Heart left ventricle (tissue), 16 donors: ENCODE measurements around the gene GAS2L2. TPM values are rescaled to one million over a fixed set of nuclear protein-coding genes. Genes with fewer than 3 reads are reported as not detected.

Experiments
- ATAC-seq, 4 donors: fragments of 200-7000 bp; cut with Tn5 transposase; one replicate each; pipeline ENCODE4 v1.9.1; 2020 to 2022; ENCODE audit warnings: moderate library complexity in 4 of 4, mild to moderate bottlenecking in 3 of 4, moderate number of reproducible peaks in 1 of 4
- DNase-seq, 5 donors: peaks; one replicate each; pipeline ENCODE4 v3.0.0-alpha.2; 2020
- H3K27ac ChIP-seq, 12 donors: fragments of 200-600 bp; sonication (generic) in 4 of 12; one replicate each; pipeline versions ENCODE4 v1.5.0 to v1.8.0; 2016 to 2022; ENCODE audit warnings: mild to moderate bottlenecking in 2 of 12
- H3K27me3 ChIP-seq, 9 donors: fragments of 200-600 bp; sonication (generic) in 2 of 9; one replicate each; pipeline versions ENCODE4 v1.5.1 to v1.8.0; 2016 to 2022; ENCODE audit warnings: mild to moderate bottlenecking in 3 of 9
- H3K36me3 ChIP-seq, 9 donors: fragments of 200-600 bp; sonication (generic) in 2 of 9; one replicate each; pipeline versions ENCODE4 v1.5.0 to v1.8.0; 2018 to 2022; ENCODE audit warnings: mild to moderate bottlenecking in 2 of 9
- H3K4me1 ChIP-seq, 12 donors: fragments of 200-600 bp; sonication (generic) in 4 of 12; one replicate each; pipeline versions ENCODE4 v1.5.0 to v1.8.0; 2016 to 2022; ENCODE audit warnings: mild to moderate bottlenecking in 3 of 12
- H3K4me3 ChIP-seq, 12 donors: fragments of 200-600 bp; sonication (generic) in 4 of 12; one replicate each; pipeline versions ENCODE4 v1.5.0 to v1.8.0; 2017 to 2022; ENCODE audit warnings: mild to moderate bottlenecking in 9 of 12, moderate library complexity in 4 of 12
- H3K9me3 ChIP-seq, 12 donors: fragments of 200-600 bp; sonication (generic) in 4 of 12; one replicate each; pipeline versions ENCODE4 v1.5.0 to v1.8.0; 2016 to 2022; ENCODE audit warnings: mild to moderate bottlenecking in 1 of 12
- POLR2A ChIP-seq, 2 donors: fragments of 450-650 bp; IDR thresholded peaks; one replicate each; pipeline ENCODE4 v1.6.1; 2017; ENCODE audit warnings: antibody characterized with exemption in 2 of 2, mild to moderate bottlenecking in 2 of 2, moderate library complexity in 2 of 2
- WGBS, 4 donors: extraction: QIAGEN DNeasy Blood & Tissue Kit in 2 of 4; methylation state at CpG; one replicate each; pipeline versions ENCODE4 v1.1.5 to v1.1.7; 2013 to 2018; 5-methylcytosine and 5-hydroxymethylcytosine counted together
- intact Hi-C, 10 donors: fragments of 100-400 bp; cut with DNase I; formaldehyde crosslinking; loops; one replicate each; pipeline versions ENCODE4 v1.11.1 to v1.14.2; 2022
- polyA plus RNA-seq, 2 donors: library from polyadenylated mRNA; stranded (reverse); fragments of 200-250 nt; gene quantifications; one replicate each; pipeline ENCODE4 v1.2.3, GENCODE V29; 2013
- total RNA-seq, 9 donors: library from RNA; depleted of rRNA in 2 of 9; stranded (reverse); fragments of >200 nt in 2 of 9; fragmentation: NEBNext Ultra II Directional in 3 of 9; extraction: Animal tissue kit (Norgen Biotek cat#: 25700) in 3 of 9; gene quantifications; one replicate each; pipeline versions ENCODE4 v1.1.0 to v1.2.4, GENCODE V29; 2016 to 2023
- TF ChIP-seq, protein P1 (sequence below), 12 donors: fragments of 200-600 bp; sonication (generic) in 4 of 12; IDR thresholded peaks; one replicate each; pipeline versions ENCODE4 v1.5.0 to v1.8.0; 2018 to 2022; ENCODE audit warnings: antibody characterized with exemption in 12 of 12, mild to moderate bottlenecking in 5 of 12
- donor health status: ischemic (EF 13 %, LVEDD 7.1; RV severe dilation, severe dysfunction).
- donor health status: healthy with polysubstance abuse.
- donor health status: DM: no; HTN: yes; CAD: no.
- donor health status: DM: no; HTN: no; CAD: no.
- donor health status: ischemic (EF 25% LVEDD 6.9; RV normal size, moderate dysfunction).
- donor health status: ischemic (EF 25% LVEDD 5.7; RV mildly dilated, moderate dysfunction).
- donor health status: healthy.
- donor health status: DM: yes; HTN: yes; CAD: no.
- donor health status: ischemic (EF 35%, LVEDD 5.7; RV mildly dilated, moderate dysfunction).
- donor health status: nonischemic (EF 11% LVEDD 7.7; RV severe dilation, severe dysfunction).
- donor health status: DM: yes; HTN: yes; CAD: no.
- donor health status: PGD.
- donor health status: ischemic (EF 29% LVEDD 5.4; RV normal size, mild dysfunction).
- donor health status: nonischemic (EF 23%, LVEDD 6.1; RV moderate dilation, normal function).

GAS2L2 gene
- total and polyA plus RNA-seq, 11 donors: 0.06 to 0.28 (median 0.11) TPM; not detected in 6

GRCh38 chr17:35749560-35750412 lies 3.3 kb downstream of the GAS2L2 start:
- Histone ChIP-seq H3K27ac (no peak overlapping the region), H3K36me3 (no peaks in the 10 kb centered on the region), H3K4me3 (peak overlapping the region in 1 of 12 donors; percentile 16), H3K4me1 (peaks cover 0 to 16% (median 5%) of the 10 kb centered on the region in 12 donors), H3K9me3 (no peaks in the 10 kb centered on the region), H3K27me3 (peaks cover 0 to 37% (median 20%) of the 10 kb centered on the region in 9 donors)
- 7 to 15% (median 9%) methylated on average over 23 to 35 of the region's 35 CpGs for WGBS, 4 donors
- intact Hi-C loops: loop anchor here in 8 of 10 donors (2.0 to 10.0 kb wide), 10 partner anchors 85 to 585 kb away; no protein-coding TSS in a partner anchor
- ATAC-seq (no peak), DNase-seq (no peak)
- TF ChIP-seq POLR2A (IDR thresholded peaks at IDR 0.05): no peak
- TF ChIP-seq, protein P1, sequence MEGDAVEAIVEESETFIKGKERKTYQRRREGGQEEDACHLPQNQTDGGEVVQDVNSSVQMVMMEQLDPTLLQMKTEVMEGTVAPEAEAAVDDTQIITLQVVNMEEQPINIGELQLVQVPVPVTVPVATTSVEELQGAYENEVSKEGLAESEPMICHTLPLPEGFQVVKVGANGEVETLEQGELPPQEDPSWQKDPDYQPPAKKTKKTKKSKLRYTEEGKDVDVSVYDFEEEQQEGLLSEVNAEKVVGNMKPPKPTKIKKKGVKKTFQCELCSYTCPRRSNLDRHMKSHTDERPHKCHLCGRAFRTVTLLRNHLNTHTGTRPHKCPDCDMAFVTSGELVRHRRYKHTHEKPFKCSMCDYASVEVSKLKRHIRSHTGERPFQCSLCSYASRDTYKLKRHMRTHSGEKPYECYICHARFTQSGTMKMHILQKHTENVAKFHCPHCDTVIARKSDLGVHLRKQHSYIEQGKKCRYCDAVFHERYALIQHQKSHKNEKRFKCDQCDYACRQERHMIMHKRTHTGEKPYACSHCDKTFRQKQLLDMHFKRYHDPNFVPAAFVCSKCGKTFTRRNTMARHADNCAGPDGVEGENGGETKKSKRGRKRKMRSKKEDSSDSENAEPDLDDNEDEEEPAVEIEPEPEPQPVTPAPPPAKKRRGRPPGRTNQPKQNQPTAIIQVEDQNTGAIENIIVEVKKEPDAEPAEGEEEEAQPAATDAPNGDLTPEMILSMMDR (IDR thresholded peaks at IDR 0.05): no peak

DNA sequence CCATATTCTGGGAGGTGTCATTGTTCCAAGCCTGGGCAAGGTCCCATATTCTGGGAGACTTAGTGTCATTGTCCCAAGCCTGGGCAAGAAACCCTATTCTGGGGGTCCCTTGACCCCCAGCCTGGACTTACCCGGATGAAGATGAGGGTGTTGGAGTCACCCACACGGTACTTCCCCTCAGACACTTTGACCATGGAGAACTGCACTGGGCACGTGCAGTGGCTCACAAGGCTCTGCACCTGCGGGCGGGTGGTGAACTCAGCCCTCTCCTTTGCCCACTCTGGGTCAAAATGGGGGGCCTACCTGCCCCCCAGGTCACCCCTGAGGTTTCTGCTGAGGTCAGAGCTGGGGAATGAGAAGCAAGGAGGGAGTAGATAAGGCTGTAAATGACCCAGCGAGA lies 4.1 kb downstream of the GAS2L2 start:
- intact Hi-C loops: loop anchor here in 8 of 10 donors (2.0 to 10.0 kb wide), 10 partner anchors 84 to 584 kb away; no protein-coding TSS in a partner anchor
- H3K36me3 ChIP-seq: no peaks in the 10 kb centered on the region

DNA sequence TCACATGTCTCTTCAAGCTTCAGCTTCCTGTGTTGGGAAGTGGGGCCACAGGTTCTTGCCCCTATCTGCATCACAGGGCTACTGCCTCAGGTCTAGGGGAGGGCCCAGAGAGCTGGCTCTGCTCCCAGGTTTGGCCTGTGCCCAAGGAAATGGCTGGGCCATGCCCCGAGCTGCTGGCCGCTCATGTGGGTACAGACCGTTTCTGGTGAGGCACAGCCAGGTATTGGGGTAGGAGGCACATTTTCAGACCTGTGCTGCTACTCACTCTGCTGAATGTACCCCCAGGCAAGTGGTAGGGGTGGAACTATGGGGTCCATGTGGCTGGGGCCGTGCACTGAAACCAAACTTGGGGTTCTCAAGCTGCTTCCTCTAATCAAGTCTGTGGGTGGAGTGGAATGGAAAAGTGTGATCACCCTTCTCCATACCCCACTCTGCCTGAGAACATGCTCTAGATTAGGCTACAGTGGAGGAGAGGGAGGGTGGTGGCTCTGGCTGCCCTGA lies 4.6 kb downstream of the GAS2L2 start:
- H3K27ac ChIP-seq: no peak overlapping the region
- H3K4me3 ChIP-seq: no peak overlapping the region
- intact Hi-C loops: loop anchor here in 8 of 10 donors (2.0 to 10.0 kb wide), 10 partner anchors 84 to 584 kb away; no protein-coding TSS in a partner anchor
- 18 to 36% (median 34%) methylated on average over 4 of the region's 4 CpGs for WGBS, 4 donors
- TF ChIP-seq, protein P1 (IDR thresholded peaks at IDR 0.05): no peak
- TF ChIP-seq POLR2A (IDR thresholded peaks at IDR 0.05): no peak
- peaks cover 0 to 16% (median 5%) of the 10 kb centered on the region in 12 donors for H3K4me1 ChIP-seq
- no peaks in the 10 kb centered on the region for H3K36me3 ChIP-seq
- H3K9me3 ChIP-seq: no peaks in the 10 kb centered on the region
- DNase-seq (peak in 1 of 5 donors; percentile 34), ATAC-seq (peak; percentile 5 to 55 (median 44))
- H3K27me3 ChIP-seq: peaks cover 0 to 38% (median 20%) of the 10 kb centered on the region in 9 donors

More for the DNA sequence above, 4.1 kb downstream of the GAS2L2 start:
- H3K4me1 ChIP-seq: peaks cover 0 to 16% (median 5%) of the 10 kb centered on the region in 12 donors
- no peak for DNase-seq
- H3K9me3 ChIP-seq: no peaks in the 10 kb centered on the region
- WGBS, 4 donors: 81 to 94% (median 89%) methylated on average over 3 to 6 of the region's 6 CpGs
- H3K27ac ChIP-seq: no peak overlapping the region
- TF ChIP-seq POLR2A (IDR thresholded peaks at IDR 0.05): no peak
- TF ChIP-seq, protein P1 (IDR thresholded peaks at IDR 0.05): no peak
- H3K27me3 ChIP-seq: peaks cover 0 to 37% (median 20%) of the 10 kb centered on the region in 9 donors
- ATAC-seq: no peak
- no peak overlapping the region for H3K4me3 ChIP-seq

GRCh38 chr17:35747540-35748017 lies 5.5 kb downstream of the GAS2L2 start:
- TF ChIP-seq, protein P1 (IDR thresholded peaks at IDR 0.05): peak; percentile 75 to 91 (median 87)
- TF ChIP-seq POLR2A (IDR thresholded peaks at IDR 0.05): no peak
- ATAC-seq (peak; percentile 67 to 89 (median 80)), DNase-seq (peak in 4 of 5 donors; percentile 64 to 71 (median 68))
- Histone ChIP-seq H3K27ac (no peak overlapping the region), H3K4me3 (no peak overlapping the region), H3K9me3 (no peaks in the 10 kb centered on the region), H3K27me3 (peaks cover 0 to 46% (median 20%) of the 10 kb centered on the region in 9 donors), H3K4me1 (peaks cover 0 to 9% (median 4%) of the 10 kb centered on the region in 12 donors), H3K36me3 (no peaks in the 10 kb centered on the region)
- intact Hi-C loops: loop anchor here (1.0 to 10.0 kb wide), 14 partner anchors 83 to 583 kb away; no protein-coding TSS in a partner anchor
- WGBS, 4 donors: 25 to 35% (median 29%) methylated on average over 7 to 12 of the region's 12 CpGs
